GM18861 (cell line): ENCODE data around the gene EP400.
"Not testable (repeated sequence)": the region's sequence is repeated elsewhere in the genome, so short reads cannot be mapped to it uniquely, and the experiment has no call there.

Experiments
- ATAC-seq: cut with Tn5 transposase; IDR thresholded peaks from one replicate; pipeline ENCODE4 v1.9.1; 2021; ENCODE audit not compliant: unreplicated experiment

EP400 gene

DNA sequence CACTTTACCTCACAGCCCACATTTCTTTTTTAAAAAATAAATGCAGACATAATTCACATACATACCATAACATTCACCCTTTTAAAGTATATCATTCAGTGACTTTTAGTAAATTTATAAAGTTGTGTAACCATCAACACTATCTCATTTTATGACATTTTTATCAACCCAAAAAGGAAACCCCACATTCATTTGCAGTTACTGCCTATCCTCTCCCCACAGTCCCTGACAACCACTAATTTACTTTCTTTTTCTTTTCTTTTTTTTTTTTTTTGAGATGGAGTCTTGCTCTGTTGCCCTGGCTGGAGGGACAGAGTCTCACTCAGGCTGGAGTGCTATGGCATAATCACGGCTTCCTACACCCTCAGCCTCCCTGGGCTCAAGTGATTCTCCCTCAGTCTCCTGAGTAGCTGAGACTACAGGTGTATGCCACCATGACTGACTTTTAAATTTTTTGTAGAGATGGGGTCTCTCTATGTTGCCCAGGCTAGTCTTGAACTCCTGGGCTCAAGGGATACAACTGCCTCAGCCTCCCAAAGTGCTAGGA lies 1.5 kb upstream of the EP400 start:
- no peak for ATAC-seq

DNA sequence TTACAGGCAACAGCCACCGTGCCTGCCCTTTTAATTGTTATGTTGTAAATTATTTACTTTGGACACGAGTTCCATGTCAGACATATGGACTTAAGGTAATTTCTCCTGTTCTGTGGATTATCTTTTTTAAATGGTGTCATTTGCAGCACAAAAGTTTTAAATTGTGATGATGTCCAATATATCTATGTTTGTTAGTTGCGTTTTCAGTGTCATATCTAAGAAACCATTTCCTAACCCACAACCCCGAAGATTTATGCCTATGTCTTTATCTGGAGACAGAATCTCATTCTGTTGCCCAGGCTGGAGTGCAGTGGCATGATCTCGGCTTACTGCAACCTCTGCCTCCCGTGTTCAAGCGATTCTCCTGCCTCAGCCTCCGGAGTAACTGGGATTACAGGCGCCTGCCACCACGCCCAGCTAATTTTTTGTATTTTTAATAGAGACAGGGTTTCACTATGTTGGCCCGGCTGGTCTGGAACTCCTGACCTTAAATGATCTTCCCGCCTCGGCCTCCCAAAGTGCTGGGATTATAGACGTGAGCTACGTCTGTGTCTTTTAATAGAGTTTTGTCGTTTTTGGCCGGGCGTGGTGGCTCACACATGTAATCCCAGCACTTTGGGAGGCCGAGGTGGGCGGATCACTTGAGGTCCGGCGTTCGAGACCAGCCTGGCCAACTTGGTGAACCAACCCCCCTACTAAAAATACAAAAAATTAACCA lies 870 bp upstream of the EP400 start:
- ATAC-seq, result not testable (repeated sequence)

DNA sequence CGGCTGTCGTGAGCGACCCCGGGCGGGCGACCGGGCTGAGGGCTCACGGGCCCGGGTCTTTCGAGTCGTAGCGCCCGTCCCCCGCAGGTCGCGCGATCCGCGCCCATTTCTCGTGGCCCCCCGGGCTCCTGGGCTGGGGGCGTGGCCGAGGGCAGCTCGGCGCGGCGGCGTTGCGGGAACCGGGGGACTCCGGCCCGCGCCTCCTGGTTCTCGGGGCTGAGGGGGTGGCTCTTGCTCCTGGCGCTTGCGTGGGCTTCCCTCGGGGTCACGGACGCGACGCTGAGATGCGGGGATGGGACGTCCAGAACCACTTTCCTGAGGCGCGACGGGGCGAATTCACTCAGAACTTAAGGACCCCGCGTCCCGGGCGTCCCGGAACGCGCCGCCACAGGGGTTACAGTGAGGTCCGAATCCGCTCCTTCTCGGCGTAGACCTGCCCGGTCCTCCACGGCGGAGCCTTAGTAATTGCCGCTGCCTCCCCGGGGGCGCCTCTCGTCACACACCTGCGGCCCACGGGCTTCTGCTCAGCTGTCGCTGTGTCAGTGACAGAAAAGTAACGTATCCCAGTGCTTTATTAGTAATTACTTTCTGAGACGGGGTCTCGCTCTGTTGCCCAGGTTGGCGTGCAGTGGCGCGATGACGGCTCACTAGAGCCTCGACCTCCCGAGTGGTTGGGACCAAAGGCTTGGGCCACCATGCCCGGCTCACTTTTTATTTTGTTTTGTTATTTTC lies 606 bp downstream of the EP400 start:
- ATAC-seq, result peak; percentile 27

DNA sequence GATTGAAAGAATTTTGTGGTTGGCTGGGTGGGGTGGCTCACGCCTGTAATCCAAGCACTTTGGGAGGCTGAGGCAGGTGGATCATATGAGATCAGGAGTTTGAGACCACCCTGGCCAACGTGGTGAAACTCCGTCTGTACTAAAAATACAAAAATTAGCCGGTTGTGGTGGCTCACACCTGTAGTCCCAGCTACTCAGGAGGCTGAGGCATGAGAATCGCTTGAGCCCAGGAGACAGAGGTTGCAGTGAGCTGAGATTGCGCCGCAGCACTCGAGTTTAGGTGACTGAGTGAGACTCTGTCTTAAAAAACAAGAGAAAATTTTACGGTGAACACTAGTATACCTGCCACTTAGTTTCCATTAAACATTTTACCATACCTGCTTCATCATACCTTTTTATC lies 4.1 kb downstream of the EP400 start:
- ATAC-seq, result not testable (repeated sequence)

DNA sequence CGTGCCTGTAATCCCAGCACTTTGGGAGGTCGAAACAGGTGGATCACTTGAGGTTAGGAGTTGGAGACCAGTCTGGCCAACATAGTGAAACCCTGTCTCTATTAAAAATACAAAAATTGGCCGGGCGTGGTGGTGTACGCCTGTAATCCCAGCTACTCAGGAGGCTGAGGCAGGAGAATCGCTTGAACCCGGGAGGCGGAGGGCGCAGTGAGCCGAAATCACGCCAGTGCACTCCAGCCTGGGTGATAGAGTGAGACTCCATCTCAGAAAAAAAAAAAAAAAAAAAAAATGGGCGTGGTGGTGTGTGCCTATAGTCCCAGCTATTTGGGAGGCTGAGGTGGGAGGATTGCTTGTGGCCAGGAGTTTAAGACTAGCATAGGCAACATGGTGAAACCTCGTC lies 4.7 kb downstream of the EP400 start:
- ATAC-seq, result not testable (repeated sequence)

DNA sequence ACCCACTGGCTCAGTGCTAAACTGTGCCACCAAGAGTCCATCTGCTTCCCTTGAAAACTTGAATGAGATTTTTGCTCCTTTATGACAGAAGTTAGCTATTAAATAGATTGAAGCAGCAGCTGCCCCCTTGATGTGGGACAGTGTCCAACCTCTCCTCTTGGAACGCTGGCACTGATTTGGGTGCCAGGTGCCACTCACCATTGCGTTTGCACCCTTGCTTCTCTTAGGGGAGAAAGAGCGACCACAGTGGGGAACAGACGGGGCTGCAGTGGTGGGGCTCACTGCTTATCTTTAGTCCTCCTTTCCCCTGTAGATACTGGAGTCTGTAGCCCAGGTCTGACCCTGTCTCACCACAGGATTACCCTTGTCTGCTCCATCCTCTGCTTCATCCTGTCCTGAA lies 9.4 kb downstream of the EP400 start:
- no peak for ATAC-seq

DNA sequence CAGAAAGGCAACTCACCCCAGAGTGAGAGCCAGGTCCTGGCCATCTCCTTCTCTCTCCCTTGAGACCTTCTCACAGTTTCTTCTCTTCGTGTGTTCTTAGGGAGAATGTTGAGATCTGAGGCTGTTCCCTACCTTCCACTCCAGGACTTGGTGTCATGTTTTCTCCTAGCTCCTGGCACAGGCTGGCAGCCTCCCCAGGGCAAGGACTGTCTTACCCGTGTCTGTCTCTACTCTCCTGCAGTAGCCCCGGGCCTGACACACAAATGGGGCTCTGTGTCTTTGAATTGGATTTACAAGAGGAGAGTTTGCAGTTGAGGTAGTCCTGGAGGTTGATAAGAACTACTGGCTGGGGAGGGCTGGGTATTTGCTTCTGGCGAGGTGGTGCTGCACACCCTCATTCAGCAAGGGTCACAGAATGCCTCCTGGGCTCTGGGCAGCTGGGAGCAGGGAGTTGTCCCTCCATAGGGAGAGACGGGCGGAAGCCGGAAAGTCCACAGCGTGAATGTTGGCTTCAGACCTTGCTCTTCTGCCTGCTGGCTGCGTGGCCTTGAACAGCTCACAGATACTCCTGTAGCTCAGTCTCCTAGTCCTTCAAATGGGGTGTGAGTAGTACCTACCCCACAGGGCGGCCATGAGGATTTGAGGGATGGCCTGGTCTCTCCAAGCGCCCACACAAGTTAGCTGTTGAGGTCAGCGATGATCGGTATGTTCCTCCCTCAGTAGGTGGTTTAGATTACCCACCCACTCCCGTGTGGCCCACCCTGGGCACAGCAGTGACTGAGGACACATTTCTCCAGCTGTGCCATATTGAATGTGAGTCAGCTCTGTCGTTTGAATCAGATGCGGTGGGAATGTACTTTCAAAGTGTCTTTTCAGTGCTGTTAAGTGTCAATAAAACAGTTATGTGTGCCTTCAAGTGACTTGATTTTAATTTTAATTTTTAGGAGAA lies 10.2 kb downstream of the EP400 start:
- ATAC-seq, result no peak

DNA sequence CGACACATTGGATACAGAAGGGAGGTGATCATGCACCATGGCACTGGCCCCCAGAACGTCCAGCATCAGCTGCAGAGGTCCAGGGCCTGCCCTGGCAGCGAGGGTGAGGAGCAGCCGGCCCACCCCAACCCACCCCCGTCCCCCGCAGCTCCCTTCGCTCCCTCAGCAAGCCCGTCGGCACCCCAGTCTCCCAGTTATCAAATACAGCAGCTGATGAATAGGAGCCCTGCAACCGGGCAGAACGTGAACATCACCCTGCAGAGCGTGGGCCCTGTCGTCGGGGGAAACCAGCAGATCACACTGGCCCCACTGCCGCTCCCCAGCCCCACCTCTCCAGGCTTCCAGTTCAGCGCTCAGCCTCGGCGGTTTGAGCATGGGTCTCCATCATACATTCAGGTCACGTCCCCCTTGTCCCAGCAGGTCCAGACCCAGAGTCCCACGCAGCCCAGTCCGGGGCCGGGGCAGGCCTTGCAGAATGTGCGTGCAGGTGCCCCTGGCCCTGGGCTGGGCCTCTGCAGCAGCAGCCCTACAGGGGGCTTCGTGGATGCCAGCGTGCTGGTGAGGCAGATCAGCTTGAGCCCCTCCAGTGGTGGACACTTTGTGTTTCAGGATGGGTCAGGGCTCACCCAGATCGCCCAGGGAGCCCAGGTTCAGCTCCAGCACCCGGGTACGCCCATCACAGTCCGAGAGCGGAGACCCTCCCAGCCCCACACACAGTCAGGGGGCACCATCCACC lies 11.0 kb downstream of the EP400 start:
- not testable (repeated sequence) for ATAC-seq

DNA sequence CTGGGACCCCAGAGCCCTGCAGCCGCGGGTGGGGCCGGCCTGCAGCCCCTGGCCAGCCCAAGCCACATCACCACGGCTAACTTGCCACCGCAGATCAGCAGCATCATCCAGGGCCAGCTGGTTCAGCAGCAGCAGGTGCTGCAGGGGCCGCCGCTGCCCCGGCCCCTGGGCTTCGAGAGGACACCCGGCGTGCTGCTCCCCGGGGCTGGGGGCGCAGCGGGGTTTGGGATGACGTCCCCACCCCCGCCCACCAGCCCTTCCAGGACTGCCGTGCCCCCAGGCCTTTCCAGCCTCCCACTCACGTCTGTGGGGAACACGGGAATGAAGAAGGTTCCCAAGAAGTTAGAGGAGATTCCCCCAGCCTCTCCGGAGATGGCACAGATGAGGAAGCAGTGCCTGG lies 11.6 kb downstream of the EP400 start:
- ATAC-seq, result not testable (repeated sequence)

DNA sequence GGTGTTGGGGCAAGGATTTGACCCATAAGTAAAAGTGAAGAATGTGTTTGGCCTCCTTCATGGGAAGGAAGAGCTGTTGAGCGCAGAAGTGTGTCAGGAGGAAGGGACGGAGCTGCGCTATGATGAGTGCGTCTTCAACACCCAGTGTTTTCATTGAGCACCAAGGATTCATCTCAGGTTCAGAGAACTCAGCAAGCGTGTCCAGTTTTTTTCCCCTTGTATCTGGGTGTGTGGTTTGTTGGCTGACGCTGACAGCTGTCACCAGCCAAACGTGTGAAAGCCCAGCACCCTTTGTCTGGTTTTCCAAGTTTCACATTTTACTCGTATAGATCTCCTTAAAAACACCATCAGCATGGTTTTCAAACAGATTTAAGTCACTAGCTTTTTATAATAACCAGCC lies 12.3 kb downstream of the EP400 start:
- ATAC-seq, result no peak

DNA sequence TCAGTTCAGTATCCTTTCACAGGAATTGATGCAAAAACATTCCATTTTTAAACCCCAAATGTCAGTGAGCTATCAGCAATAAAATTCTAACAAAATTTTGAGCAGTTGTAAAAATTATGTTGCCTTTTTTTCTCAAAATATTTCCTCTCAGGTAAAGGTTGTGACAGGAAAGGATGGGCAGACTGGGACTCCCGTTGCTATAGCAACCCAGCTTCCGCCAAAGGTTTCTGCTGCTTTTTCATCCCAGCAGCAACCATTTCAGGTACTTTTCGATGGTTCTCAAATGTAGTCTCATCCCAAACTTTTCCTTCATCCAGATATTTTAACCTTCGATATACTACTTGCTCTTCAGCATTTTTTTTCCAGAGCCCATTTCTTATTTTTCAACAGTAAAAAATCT lies 13.6 kb downstream of the EP400 start:
- ATAC-seq, result no peak

DNA sequence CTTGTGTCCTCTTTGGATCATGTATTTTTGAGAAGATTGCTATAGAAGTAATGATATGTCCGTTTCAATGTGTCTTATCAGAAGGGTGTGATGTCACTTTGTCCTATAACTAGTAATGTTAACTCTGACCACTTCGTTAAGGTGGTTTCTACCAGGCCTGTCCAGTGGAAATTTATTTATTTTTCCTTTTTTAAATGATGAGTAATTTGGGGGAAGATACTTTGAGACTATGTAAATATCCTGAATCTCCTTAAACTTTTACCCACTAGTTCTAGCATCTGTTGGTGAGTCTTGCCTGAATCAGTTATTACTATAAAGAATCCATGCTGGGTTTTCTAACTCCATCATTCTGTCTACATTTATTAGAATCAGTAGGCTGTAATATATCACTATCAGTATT lies 15.3 kb downstream of the EP400 start:
- ATAC-seq, result no peak

DNA sequence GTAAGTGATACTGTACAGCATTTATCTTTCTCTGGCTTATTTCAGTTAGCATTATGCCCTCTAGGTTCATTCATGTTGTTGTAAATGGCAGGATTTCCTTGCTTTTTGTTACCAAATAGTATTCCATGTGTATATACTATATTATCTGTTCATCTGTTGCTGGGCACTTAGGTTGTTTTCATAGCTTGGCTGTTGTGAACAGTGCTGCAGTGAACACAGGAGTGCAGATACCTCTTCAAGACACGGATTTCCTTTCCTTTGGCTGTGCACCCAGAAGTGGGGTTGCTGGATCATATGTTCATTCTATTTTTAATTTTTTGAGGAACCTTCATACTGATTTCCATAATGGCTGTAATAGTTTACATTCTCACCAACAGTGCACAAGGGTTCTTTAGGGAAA lies 21.5 kb downstream of the EP400 start:
- ATAC-seq, result no peak

DNA sequence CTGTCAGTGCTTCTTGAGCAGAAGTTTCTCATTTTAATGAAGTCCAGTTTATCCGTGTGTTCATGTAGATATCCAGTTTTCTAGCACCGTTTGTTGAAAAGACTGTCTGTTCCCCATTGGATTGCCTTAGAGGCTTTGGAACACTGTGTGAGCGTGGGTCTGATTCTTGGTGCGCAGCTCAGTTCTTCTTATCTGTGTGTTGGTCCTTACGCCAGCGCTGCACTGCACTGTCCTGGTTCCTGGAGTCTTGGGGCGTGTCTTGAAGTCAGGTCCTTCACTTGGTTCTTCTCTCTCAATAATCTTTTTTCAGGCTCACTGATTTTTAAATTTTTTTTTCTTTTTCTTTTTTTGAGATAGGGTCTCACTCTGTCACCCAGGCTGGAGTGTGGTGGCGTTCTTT lies 25.5 kb downstream of the EP400 start:
- no peak for ATAC-seq

DNA sequence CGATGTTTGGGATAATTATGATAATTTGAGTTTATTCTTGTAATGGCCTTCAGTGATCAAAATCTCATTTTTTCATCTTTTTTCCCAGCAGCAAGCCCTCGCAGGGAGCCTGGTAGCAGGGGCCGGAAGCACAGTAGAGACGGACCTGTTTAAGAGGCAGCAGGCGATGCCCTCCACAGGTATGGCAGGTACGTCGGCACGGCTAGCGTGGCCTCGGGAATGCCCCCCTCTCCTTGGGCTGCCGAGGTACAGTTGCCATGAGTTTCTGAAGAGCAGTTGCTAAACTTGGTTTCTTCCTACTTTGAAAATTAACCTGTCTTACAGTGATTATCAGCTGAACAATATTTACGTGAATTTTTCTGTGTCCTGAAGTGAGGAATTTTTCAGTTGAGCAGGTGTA lies 29.9 kb downstream of the EP400 start:
- no peak for ATAC-seq

DNA sequence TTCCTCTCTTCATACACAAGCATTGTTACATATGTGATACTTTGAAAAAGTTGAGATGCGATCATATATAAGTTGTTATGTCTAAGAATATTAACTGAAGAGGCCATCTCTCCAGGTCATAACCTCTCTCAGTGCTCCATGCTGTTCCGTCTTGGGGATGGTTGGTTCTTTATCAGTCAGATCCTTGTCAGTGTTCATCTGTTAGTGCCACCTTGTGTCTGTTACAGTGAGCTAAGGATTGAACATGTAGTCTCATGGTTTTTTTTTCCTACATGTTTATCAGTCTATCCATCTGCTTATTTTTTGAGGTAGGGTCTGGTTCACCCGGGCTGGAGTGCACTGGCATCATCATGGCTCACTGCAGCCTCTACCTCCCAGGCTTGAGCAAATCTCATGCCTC lies 30.5 kb downstream of the EP400 start:
- no peak for ATAC-seq

DNA sequence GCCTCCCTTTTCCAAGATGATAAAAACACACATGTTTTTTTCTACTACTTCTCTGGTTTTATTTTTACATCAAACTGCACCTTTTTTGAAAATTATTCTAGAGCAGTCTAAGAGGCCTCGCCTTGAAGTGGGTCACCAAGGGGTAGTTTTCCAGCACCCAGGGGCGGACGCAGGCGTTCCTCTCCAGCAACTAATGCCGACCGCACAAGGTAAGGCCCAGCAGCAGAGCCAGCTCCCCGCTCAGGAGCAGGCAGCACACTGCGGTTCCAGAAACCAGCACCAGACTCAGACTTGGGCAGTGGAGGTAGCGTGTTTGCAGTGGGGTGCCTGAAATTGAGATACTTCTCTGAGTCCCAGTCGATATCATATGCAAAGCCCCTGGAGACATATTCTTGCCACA lies 31.6 kb downstream of the EP400 start:
- ATAC-seq, result no peak

DNA sequence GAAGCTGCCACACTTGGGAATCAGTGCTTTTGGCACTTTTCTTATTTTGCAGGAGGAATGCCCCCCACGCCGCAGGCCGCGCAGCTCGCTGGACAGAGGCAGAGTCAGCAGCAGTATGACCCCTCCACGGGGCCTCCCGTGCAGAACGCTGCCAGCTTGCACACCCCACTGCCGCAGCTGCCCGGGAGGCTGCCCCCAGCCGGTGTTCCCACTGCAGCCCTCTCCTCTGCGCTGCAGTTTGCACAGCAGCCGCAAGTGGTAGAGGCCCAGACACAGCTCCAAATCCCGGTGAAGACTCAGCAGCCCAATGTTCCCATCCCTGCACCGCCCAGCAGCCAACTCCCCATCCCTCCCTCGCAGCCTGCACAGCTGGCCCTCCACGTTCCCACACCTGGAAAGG lies 32.3 kb downstream of the EP400 start:
- ATAC-seq, result no peak

DNA sequence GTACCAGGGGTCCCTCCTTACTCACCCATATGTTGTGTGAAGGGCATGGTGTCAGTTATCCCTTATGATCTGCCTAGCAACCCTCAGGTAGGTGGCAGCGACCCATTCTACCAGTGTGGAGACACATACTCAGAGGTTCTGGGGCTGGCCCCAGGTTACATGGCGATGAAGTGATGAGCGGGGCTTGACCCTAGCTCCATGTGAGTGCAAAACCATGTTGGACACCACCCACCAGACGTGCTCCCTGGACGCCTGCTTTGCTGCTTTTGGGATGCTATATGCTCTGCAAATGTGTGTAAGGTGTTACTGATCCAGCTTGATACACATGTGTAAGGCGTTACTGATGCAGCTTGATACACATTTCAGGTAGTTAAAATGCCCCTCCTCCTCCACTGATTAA lies 33.3 kb downstream of the EP400 start:
- no peak for ATAC-seq

DNA sequence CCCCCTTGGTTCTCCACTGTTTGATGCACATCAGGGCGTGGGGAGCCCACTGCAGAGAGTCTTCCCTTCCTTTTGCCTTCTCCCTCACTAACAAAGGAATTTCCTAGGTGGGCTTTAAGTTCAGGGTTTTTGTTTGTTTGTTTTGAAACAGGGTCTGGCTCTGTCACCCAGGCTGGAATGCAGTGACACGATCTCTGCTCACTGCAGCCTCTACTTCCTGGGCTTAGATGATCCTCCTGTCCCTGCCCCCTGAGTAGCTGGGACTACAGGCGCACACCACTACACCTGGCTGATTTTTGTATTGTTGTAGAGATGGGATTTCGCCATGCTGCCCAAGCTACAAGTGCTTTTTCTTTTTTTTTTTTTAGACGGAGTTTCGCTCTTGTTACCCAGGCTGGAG lies 33.8 kb downstream of the EP400 start:
- no peak for ATAC-seq

DNA sequence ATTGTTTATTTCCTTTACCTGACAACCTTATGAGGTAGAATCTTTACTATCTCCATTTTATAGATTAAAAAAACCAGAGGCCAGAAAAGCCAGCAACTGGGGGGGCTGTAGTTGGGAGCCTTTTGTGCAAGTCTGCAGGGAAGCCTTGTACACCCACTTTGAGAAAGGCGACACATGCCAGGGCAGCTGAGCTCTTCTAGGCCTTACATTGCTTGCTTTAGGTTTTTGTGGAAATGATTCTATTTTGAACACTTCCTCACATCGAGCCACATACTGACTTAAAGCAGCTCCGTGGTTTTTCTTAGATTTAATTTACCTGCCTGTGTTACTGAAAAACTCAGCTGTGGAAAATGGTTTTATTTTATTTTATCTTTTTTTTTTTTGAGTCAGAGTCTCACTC lies 34.6 kb downstream of the EP400 start:
- no peak for ATAC-seq
